CD14-positive monocyte (primary cell): Measurements from ENCODE around the gene ANTXR1. TPM values are rescaled to one million over a fixed set of nuclear protein-coding genes. Genes with fewer than 3 reads are reported as not detected.

Source experiments
- DNase-seq, 3 donors: peaks; one replicate each; pipeline ENCODE4 v3.0.0-alpha.2; 2011 to 2022
- H2AFZ ChIP-seq: 2 replicates; pipeline ENCODE4 v1.6.0; 2012; ENCODE audit warnings: mild to moderate bottlenecking, low read depth, low read length, inconsistent platforms; ENCODE audit not compliant: insufficient read depth, poor library complexity, severe bottlenecking
- H3K27ac ChIP-seq, 2 donors: 1 replicate in 1 of 2; 2 replicates in 1 of 2; pipeline ENCODE4 v1.5.1; 2012 to 2013; ENCODE audit warnings: low read length in 2 of 2, control low read depth in 1 of 2, inconsistent platforms in 1 of 2, low read depth in 1 of 2, mild to moderate bottlenecking in 1 of 2
- H3K27me3 ChIP-seq, 2 donors: one replicate each; pipeline versions ENCODE4 v1.6.0 to v1.6.1; 2011 to 2013; ENCODE audit warnings: low read length in 2 of 2; ENCODE audit not compliant: control insufficient read depth in 2 of 2, insufficient read depth in 2 of 2
- H3K36me3 ChIP-seq, 2 donors: replicated peaks in 1 of 2; 1 replicate in 1 of 2; 2 replicates in 1 of 2; pipeline versions ENCODE4 v1.5.1 to v1.6.1; 2012 to 2013; ENCODE audit warnings: low read length in 2 of 2, control low read depth in 1 of 2, inconsistent platforms in 1 of 2, mild to moderate bottlenecking in 1 of 2; ENCODE audit not compliant: insufficient read depth in 2 of 2, control insufficient read depth in 1 of 2
- H3K4me1 ChIP-seq, 2 donors: 1 replicate in 1 of 2; 2 replicates in 1 of 2; pipeline versions ENCODE4 v1.5.1 to v1.6.1; 2012 to 2013; ENCODE audit warnings: low read length in 2 of 2, control low read depth in 1 of 2, inconsistent platforms in 1 of 2, mild to moderate bottlenecking in 1 of 2, moderate library complexity in 1 of 2; ENCODE audit not compliant: insufficient read depth in 2 of 2, control insufficient read depth in 1 of 2
- H3K4me2 ChIP-seq: replicated peaks from 2 replicates; pipeline ENCODE3; 2012; ENCODE audit warnings: low read length, moderate library complexity, mild to moderate bottlenecking; ENCODE audit not compliant: poor library complexity, severe bottlenecking; ENCODE audit errors: extremely low read depth
- H3K4me3 ChIP-seq, 3 experiments: fragments of 200-600 bp in 1 of 3; sonication (generic) in 1 of 3; replicated peaks in 1 of 3; 1 replicate in 2 of 3; 2 replicates in 1 of 3; pipeline ENCODE4 v1.5.1; 2011 to 2013; ENCODE audit warnings: low read length in 3 of 3, mild to moderate bottlenecking in 3 of 3, control low read depth in 2 of 3, low read depth in 2 of 3, inconsistent platforms in 1 of 3, moderate library complexity in 1 of 3
- H3K79me2 ChIP-seq: 2 replicates; pipeline ENCODE4 v1.6.0; 2012; ENCODE audit warnings: mild to moderate bottlenecking, control low read depth, inconsistent platforms, low read length, moderate library complexity; ENCODE audit not compliant: insufficient read depth
- H3K9ac ChIP-seq: 2 replicates; pipeline ENCODE4 v1.6.0; 2017; ENCODE audit warnings: low read length, mild to moderate bottlenecking; ENCODE audit not compliant: insufficient read depth, poor library complexity, severe bottlenecking
- H3K9me3 ChIP-seq, 2 donors: replicated peaks in 1 of 2; 1 replicate in 1 of 2; 2 replicates in 1 of 2; pipeline versions ENCODE4 v1.5.1 to v1.6.1; 2012 to 2013; ENCODE audit warnings: low read length in 2 of 2, control low read depth in 1 of 2; ENCODE audit not compliant: control insufficient read depth in 1 of 2, insufficient read depth in 1 of 2
- H4K20me1 ChIP-seq: 2 replicates; pipeline ENCODE4 v1.6.0; 2012; ENCODE audit warnings: mild to moderate bottlenecking, low read length, control low read depth, moderate library complexity; ENCODE audit not compliant: insufficient read depth
- H3K27ac Mint-ChIP-seq, 7 donors: one replicate each; pipeline ENCODE4 v1.8.0; 2020; ENCODE audit warnings: mild to moderate bottlenecking in 7 of 7, mixed read lengths in 7 of 7, moderate library complexity in 6 of 7, inconsistent platforms in 2 of 7
- H3K27me3 Mint-ChIP-seq, 3 donors: one replicate each; pipeline ENCODE4 v1.8.0; 2021 to 2022; ENCODE audit warnings: low read depth in 3 of 3, mild to moderate bottlenecking in 3 of 3, mixed read lengths in 3 of 3, moderate library complexity in 3 of 3, inconsistent platforms in 1 of 3
- H3K36me3 Mint-ChIP-seq, 2 donors: one replicate each; pipeline ENCODE4 v1.8.0; 2020; ENCODE audit warnings: mixed read lengths in 2 of 2, inconsistent platforms in 1 of 2, mild to moderate bottlenecking in 1 of 2
- H3K4me1 Mint-ChIP-seq: one replicate; pipeline ENCODE4 v1.8.0; 2020; ENCODE audit warnings: mild to moderate bottlenecking, mixed read lengths
- H3K4me3 Mint-ChIP-seq, 2 donors: one replicate each; pipeline ENCODE4 v1.8.0; 2020; ENCODE audit warnings: mild to moderate bottlenecking in 2 of 2, mixed read lengths in 2 of 2, moderate library complexity in 1 of 2
- H3K9me3 Mint-ChIP-seq, 7 donors: one replicate each; pipeline ENCODE4 v1.8.0; 2020 to 2022; ENCODE audit warnings: mixed read lengths in 7 of 7, mild to moderate bottlenecking in 6 of 7, moderate library complexity in 6 of 7, inconsistent platforms in 2 of 7
- CTCF ChIP-seq: fragments of 200-600 bp; IDR thresholded peaks from one replicate; pipeline ENCODE4 v1.8.0; 2022; ENCODE audit warnings: antibody characterized with exemption, mild to moderate bottlenecking
- WGBS: methylation state at CpG from one replicate; pipeline ENCODE4 v1.1.5; 2013; ENCODE audit warnings: missing lambda C conversion rate; ENCODE audit not compliant: insufficient coverage; 5-methylcytosine and 5-hydroxymethylcytosine counted together
- intact Hi-C, 2 donors: fragments of 100-400 bp; cut with micrococcal nuclease; formaldehyde crosslinking; loops; one replicate each; pipeline versions ENCODE4 v1.15.0 to v1.15.1; 2023
- polyA plus RNA-seq, 3 donors: library from polyadenylated mRNA; depleted of rRNA in 1 of 3; unstranded in 2 of 3; stranded (reverse) in 1 of 3; fragments of 300-500 nt in 2 of 3; fragments of >200 nt in 1 of 3; fragmentation: Illumina TruSeq in 2 of 3; gene quantifications; 1 replicate in 2 of 3; 2 replicates in 1 of 3; pipeline ENCODE4 v1.2.3, GENCODE V29; 2012 to 2021

ANTXR1 gene
- polyA plus RNA-seq, 3 donors = not detected

DNA sequence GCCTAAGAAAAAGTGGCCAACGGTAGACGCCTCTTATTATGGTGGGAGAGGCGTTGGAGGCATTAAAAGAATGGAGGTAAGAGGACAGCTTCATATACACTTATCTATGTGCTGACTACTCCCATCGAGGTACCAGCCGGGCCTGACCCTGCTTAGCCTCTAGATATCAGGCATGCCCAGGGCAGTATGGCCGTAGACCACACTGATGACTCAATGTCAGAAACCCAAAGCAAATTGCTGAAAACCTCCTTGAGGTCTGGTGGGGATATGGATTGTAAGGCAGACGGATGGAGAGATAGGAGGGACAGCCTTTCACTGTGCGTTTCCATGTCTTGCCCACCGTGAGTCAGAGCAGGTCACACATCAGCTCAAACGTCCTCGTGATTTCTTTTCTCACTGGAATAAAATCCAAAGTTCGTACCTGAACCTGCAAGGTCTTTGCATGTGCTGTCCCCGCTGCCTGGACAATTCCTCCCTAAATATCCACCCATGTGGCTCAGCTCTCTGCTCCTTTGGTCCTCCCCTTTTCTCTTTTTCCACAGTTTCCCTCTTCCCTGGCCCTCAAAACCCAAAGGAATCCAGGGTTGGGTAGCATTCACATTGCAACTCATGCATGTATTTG is 168.9 kb downstream of the ANTXR1 start:
- peaks cover 38% of the 10 kb centered on the region for H3K4me1 Mint-ChIP-seq
- H3K9me3 ChIP-seq = no peaks in the 10 kb centered on the region
- no peaks in the 10 kb centered on the region for H4K20me1 ChIP-seq
- H3K27ac Mint-ChIP-seq = no peak overlapping the region
- no peaks in the 10 kb centered on the region for H3K36me3 ChIP-seq
- peaks cover 35 to 39% of the 10 kb centered on the region in 2 donors for H3K4me1 ChIP-seq
- H3K4me2 ChIP-seq = no peak overlapping the region
- no peak overlapping the region for H2AFZ ChIP-seq
- peaks cover 1 to 3% (median 1%) of the 10 kb centered on the region in 3 donors for H3K27me3 Mint-ChIP-seq
- no peak for DNase-seq
- TF ChIP-seq CTCF = no peak
- H3K79me2 ChIP-seq = no peaks in the 10 kb centered on the region
- H3K27me3 ChIP-seq = no peaks in the 10 kb centered on the region
- WGBS = 100% methylated on average over 5 of the region's 13 CpGs
- H3K9me3 Mint-ChIP-seq = peaks cover 0 to 1% (median 0%) of the 10 kb centered on the region in 7 donors
- H3K4me3 ChIP-seq = no peak overlapping the region
- no peak overlapping the region for H3K4me3 Mint-ChIP-seq
- no peak overlapping the region for H3K9ac ChIP-seq
- intact Hi-C loops = no loop called here
- no peak overlapping the region for H3K27ac ChIP-seq
- no peaks in the 10 kb centered on the region for H3K36me3 Mint-ChIP-seq

DNA sequence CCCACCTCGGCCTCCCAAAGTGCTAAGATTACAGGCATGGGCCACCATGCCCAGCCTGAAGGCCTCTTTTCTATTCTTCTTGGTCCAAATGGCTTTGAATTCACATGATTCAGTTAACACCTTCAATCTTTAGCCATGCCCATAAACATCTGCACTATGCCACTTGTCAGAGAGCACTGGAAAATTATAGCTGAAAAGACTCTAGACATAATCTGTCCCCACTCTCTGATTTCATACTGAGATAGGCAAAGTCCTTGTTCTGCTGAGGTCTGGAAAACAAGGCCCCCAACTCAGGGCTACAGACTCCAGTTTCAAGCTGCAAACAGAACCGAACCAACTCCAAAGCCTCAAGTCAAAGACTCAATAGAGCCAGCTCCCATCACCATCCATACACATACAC is 170.7 kb downstream of the ANTXR1 start:
- no peaks in the 10 kb centered on the region for H3K36me3 Mint-ChIP-seq
- intact Hi-C loops = no loop called here
- Histone ChIP-seq H3K27ac (no peak overlapping the region), H3K4me1 (peaks cover 18 to 21% of the 10 kb centered on the region in 2 donors), H3K36me3 (no peaks in the 10 kb centered on the region), H3K27me3 (no peaks in the 10 kb centered on the region), H3K9me3 (no peaks in the 10 kb centered on the region), H3K79me2 (no peaks in the 10 kb centered on the region), H3K9ac (no peak overlapping the region), H2AFZ (no peak overlapping the region), H4K20me1 (no peaks in the 10 kb centered on the region), H3K4me2 (no peak overlapping the region), H3K4me3 (no peak overlapping the region)
- WGBS = 88% methylated on average over 2 of the region's 2 CpGs
- TF ChIP-seq CTCF = no peak
- peaks cover 0 to 1% (median 0%) of the 10 kb centered on the region in 7 donors for H3K9me3 Mint-ChIP-seq
- no peak for DNase-seq
- no peak overlapping the region for H3K4me3 Mint-ChIP-seq
- no peak overlapping the region for H3K27ac Mint-ChIP-seq
- H3K4me1 Mint-ChIP-seq = peaks cover 23% of the 10 kb centered on the region
- peaks cover 2 to 6% (median 3%) of the 10 kb centered on the region in 3 donors for H3K27me3 Mint-ChIP-seq
